ENCODE results near the gene TBX15. TPM values are rescaled to one million over a fixed set of nuclear protein-coding genes. Genes with fewer than 3 reads are reported as not detected.

The TBX15 gene
- total RNA-seq, 1 experiment from 2014 or later = 7.0 TPM

GRCh38 chr1:118987468-118988185, 516 bp downstream of the TBX15 start:
- in situ Hi-C loops (cut with HindIII; ENCODE audit: low sequenced_read_pairs) = no loop called here
- no peak for DNase-seq (ENCODE audit: low spot score)

GRCh38 chr1:118986555-118987467, 1.3 kb downstream of the TBX15 start:
- DNase-seq (ENCODE audit: low spot score) = no peak
- in situ Hi-C loops (cut with HindIII; ENCODE audit: low sequenced_read_pairs) = no loop called here

GRCh38 chr1:118985640-118986554, 2.2 kb downstream of the TBX15 start:
- no peak for DNase-seq (ENCODE audit: low spot score)
- in situ Hi-C loops (cut with HindIII; ENCODE audit: low sequenced_read_pairs) = no loop called here

GRCh38 chr1:118984722-118985639, 3.2 kb downstream of the TBX15 start:
- DNase-seq (ENCODE audit: low spot score) = no peak
- in situ Hi-C loops (cut with HindIII; ENCODE audit: low sequenced_read_pairs) = no loop called here

GRCh38 chr1:118984086-118984721, 3.9 kb downstream of the TBX15 start:
- in situ Hi-C loops (cut with HindIII; ENCODE audit: low sequenced_read_pairs) = no loop called here
- DNase-seq (ENCODE audit: low spot score) = no peak

GRCh38 chr1:118983558-118984041, 4.5 kb downstream of the TBX15 start:
- no peak for DNase-seq (ENCODE audit: low spot score)
- in situ Hi-C loops (cut with HindIII; ENCODE audit: low sequenced_read_pairs) = no loop called here

- DNase-seq (ENCODE audit: low spot score) = no peak
- in situ Hi-C loops (cut with HindIII; ENCODE audit: low sequenced_read_pairs) = no loop called here
Measured at GRCh38 chr1:118982821-118983557, 5.2 kb downstream of the TBX15 start.

- in situ Hi-C loops (cut with HindIII; ENCODE audit: low sequenced_read_pairs) = no loop called here
- DNase-seq (ENCODE audit: low spot score) = no peak
Measured at GRCh38 chr1:118982266-118982665, 5.9 kb downstream of the TBX15 start.

GRCh38 chr1:118981436-118981835, 6.7 kb downstream of the TBX15 start:
- no peak for DNase-seq (ENCODE audit: low spot score)
- in situ Hi-C loops (cut with HindIII; ENCODE audit: low sequenced_read_pairs) = no loop called here

GRCh38 chr1:118979754-118980575, 8.2 kb downstream of the TBX15 start:
- no peak for DNase-seq (ENCODE audit: low spot score)
- in situ Hi-C loops (cut with HindIII; ENCODE audit: low sequenced_read_pairs) = no loop called here

GRCh38 chr1:118978914-118979701, 9.0 kb downstream of the TBX15 start:
- no peak for DNase-seq (ENCODE audit: low spot score)
- in situ Hi-C loops (cut with HindIII; ENCODE audit: low sequenced_read_pairs) = no loop called here

GRCh38 chr1:118977600-118977999, 10.5 kb downstream of the TBX15 start:
- in situ Hi-C loops (cut with HindIII; ENCODE audit: low sequenced_read_pairs) = no loop called here
- no peak for DNase-seq (ENCODE audit: low spot score)

GRCh38 chr1:118974661-118975060, 13.5 kb downstream of the TBX15 start:
- in situ Hi-C loops (cut with HindIII; ENCODE audit: low sequenced_read_pairs) = no loop called here
- DNase-seq (ENCODE audit: low spot score) = no peak

GRCh38 chr1:118973531-118974137, 14.5 kb downstream of the TBX15 start:
- no peak for DNase-seq (ENCODE audit: low spot score)
- in situ Hi-C loops (cut with HindIII; ENCODE audit: low sequenced_read_pairs) = no loop called here

- in situ Hi-C loops (cut with HindIII; ENCODE audit: low sequenced_read_pairs) = no loop called here
- no peak for DNase-seq (ENCODE audit: low spot score)
Measured at GRCh38 chr1:118973032-118973431, 15.1 kb downstream of the TBX15 start.
